Activated CD4-positive, alpha-beta T cell treated with anti-CD3 and anti-CD28 coated beads for 24 hours (primary cell): ENCODE measurements around the gene DFFB.

Experiments
- DNase-seq, 2 donors: peaks; one replicate each; pipeline ENCODE4 v3.0.0-alpha.2; 2020; ENCODE audit warnings: low read depth in 2 of 2

Gene DFFB

DNA sequence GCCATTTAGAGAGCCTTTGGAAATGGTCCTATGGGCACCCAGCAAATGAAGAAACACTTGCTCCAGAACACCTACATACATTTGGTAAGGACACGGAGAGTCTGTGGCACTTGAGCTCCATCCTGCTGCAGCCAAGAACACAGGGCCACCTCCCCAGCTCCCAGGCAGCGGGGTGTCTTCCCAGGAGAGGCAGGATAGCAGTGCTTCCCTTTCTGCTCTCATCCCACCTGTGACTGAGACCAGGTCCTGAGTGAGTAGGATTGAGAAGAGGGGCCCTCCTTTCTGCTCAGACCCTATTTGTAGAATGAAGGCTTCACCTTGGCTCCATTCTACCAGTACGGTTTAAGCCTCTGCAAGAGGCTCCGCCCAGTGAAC, 38.7 kb downstream of the DFFB start:
- no peak for DNase-seq

DNA sequence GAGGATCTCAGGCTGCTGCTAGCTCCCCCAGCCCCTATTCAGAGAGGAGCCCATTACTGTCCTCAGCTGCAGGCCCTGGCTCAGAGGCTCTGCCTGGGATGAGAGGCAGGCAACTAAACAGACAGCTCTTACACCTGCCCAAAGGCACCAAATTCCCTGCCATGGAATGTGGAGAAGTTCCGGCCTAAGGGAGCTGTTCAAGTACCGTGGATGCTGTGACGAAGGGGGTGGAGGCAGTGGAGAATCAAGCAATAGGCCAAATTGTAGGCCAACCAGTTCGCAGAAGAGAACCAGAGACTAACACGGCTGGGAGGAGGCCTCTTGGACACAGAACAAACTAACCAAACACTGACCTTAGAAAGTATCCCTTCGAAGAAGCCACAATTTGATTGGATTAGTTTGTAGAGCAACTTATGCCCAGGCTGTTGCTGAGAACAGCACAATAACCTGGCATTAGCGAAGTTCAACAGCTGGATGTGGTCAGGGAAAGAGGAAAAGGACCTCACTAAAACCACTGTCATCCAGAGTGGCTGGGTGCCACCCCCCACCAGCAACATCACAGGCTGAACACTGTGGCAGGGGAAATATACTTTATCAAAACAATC, 39.2 kb downstream of the DFFB start:
- DNase-seq, result no peak

DNA sequence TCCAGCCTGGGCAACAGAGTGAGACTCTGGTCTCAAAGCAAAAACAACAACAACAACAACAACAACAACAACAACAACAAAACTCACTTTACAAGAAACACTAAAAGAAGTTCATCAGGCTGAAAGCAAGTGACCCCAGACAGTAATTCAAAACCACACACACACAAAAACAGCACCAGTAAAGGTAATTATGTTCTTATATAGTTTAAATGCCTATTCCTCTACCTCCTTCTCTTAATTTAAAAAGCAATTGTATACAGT, 41.1 kb downstream of the DFFB start:
- DNase-seq, result no peak

DNA sequence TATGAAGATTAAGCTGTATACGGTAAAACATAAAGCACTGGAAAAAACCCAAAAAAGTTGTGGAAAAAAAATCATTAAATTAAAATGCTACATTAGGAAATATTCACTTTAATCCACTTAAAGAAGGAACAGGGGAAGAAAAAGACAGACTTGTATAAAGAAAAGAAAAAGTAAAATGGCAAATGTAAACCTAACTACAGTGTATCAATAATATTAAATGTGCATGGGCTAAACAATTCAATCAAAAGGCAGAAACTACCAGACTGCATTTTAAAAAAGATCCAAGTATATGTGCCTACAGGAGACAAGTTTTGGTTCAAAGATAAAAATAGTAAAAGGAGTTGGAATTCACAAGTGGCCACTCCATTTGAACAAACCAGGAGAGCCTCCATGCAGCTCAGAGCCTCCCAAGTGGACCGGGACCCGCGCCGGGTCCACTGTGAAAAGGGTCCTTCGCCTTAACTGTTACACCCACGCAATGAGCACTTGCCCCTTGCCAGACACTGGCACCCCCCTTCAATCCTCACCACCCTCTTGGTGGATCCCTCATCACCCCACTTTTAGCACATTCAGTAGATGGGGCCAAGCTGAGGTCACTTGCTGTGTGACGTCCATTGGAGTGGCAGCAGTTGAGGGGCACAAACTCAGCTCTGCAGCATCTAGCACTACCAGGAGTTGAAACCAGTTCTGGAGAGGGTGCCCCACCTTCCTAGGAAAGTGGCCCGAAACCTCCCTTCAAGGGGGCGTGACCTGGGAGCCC, 41.9 kb downstream of the DFFB start:
- DNase-seq, result no peak

DNA sequence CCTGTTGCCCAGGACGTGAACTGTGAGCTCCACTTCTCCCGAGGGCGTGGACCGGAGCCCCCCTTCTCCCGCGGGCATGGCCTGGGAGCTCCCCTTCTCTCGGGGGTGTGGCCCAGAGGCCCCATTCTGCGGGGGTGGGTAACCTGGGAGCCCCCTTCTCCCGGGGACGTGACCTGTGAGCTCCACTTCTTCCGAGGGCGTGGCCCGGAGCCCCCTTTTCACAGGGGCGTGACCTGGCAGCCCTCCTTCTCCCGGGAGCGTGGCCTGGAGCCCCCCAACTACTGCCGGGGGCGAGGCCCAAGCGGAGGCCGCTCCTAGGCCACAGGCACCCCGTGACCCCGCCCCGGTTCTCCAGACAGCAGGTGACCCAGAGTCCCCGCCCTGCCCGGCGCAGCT, 42.5 kb downstream of the DFFB start:
- DNase-seq, result no peak

- peak; percentile 80 to 88 for DNase-seq
These were observed 43.1 kb downstream of the DFFB start, which contains the start of gene C1orf174 for GRCh38 chr1:3900150-3900968. Gene C1orf174, minus strand, starts transcription at chr1:3900272. Its CDS starts 86 bp downstream, at chr1:3900186.

DNA sequence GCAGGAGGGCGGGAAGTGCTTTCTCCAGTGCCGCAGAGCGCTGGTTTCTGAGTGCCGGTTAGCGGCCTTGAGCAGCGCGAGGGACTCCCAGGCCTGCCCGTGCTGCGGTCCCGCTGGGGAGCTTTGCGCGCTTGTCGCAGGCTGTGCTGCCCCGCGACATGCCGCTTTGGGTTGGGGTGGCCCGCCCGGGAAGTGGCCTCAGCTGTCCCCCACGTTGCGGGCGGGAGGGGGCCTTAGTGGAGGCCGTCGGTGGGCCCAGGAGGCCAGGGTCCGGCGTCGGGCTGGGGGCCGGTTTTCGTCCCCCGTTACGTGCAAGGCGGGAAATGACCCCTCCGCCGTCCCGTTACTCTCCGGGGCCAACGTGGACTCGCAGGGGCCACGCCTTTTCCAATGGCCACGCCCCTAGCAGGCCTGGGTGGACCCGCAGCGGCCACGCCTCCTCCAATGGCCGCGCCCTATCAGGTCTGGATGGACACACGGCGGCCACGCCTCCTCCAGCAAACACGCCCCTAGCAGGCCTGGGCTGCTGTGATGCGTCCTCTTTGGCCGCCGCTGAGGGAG, 43.8 kb downstream of the DFFB start:
- peak; percentile 74 to 87 for DNase-seq

DNA sequence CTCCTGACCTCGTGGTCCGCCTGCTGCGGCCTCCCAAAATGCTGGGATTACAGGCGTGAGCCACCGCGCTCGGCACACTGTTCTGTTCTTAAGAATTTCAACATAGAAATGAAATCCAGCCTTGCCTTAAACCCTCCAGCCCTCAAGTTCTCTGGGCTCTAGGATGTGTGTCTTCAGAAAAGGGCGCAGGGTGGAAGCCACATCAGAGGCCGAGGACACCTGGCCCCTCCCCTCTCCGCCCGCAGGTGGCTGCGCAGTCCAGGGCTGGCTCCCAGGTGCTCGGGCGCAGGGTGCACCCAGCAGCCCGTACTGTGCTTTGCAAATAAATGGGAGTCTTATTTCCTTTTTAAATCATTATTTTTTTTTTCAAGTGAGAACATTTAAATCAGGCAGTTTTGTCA, 44.8 kb downstream of the DFFB start:
- DNase-seq, result no peak

- DNase-seq, result no peak
These were observed 45.4 kb downstream of the DFFB start for GRCh38 chr1:3902571-3903091.

- no peak for DNase-seq
These were observed 46.1 kb downstream of the DFFB start for GRCh38 chr1:3903141-3904005.

- no peak for DNase-seq
These were observed 46.9 kb downstream of the DFFB start for GRCh38 chr1:3904006-3904842.

- DNase-seq, result no peak
These were observed 47.5 kb downstream of the DFFB start for GRCh38 chr1:3904843-3905185.

DNA sequence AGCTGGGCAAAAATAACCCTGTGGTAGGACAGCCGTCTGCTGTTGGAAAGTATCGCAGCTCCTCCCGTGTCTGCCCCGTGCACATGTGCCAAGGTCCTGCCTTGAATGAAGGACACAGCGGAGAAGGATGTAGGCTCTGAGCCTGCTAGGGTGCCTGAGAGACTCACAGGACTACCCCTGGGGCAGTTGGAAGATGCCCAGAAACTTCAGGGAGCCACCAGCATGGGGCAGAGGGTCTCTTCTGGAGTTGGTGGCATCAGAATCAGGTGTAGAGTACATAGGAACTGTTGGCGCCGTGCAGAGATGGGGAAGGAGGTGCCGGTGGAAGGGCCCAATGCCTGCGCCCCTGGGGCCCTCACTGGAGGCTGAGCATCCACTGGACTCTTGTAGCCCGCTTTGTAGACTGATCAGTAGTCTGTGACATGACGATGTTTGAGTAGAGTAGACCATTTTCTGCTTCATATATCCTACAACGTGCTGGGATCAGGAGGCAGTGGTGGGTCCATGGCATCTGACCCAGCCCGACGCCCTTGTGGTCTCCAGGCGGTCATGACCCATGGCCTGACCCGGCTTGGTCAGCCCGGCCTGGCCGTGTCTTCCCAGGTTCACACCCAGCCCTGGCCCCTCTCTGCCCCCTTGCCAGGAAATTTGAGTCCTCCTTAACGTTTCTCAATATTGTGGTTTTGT, 48.1 kb downstream of the DFFB start:
- DNase-seq, result no peak

- no peak for DNase-seq
These were observed 48.8 kb downstream of the DFFB start for GRCh38 chr1:3905953-3906671.

GRCh38 chr1:3906672-3907020, 49.4 kb downstream of the DFFB start:
- DNase-seq, result no peak

DNA sequence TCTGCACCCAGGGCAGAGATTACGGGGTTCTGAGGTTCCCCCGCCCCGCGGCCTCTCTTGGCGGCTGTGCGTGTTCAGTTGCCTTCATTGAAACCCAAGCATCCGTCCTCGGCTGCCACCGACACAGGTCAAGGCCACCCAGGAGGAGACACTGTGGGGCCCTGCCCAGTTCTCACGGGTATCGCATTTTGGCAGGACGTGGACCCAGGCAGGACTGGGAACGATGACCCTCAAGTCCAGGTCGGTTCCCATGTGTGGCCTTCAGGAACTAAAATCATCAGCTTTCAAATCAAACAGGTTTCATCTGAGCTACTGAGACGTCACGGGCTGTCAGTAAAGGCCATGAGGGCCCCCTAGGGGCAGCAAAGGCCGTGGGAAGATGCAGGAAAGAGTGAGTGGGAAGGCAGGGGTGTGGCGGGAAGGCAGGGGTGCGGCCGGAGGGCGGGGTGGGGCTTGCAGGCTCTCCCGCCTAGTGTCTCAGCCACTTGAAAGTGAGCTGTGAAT, 49.8 kb downstream of the DFFB start:
- peak in 1 of 2 donors; percentile 32 for DNase-seq

GRCh38 chr1:3907621-3908165, 50.4 kb downstream of the DFFB start:
- no peak for DNase-seq

GRCh38 chr1:3908886-3909517, 51.7 kb downstream of the DFFB start:
- DNase-seq, result no peak

GRCh38 chr1:3909615-3910014, 52.3 kb downstream of the DFFB start:
- DNase-seq, result no peak
